ENCODE measurements around the gene PCGF2.

Gene PCGF2

DNA sequence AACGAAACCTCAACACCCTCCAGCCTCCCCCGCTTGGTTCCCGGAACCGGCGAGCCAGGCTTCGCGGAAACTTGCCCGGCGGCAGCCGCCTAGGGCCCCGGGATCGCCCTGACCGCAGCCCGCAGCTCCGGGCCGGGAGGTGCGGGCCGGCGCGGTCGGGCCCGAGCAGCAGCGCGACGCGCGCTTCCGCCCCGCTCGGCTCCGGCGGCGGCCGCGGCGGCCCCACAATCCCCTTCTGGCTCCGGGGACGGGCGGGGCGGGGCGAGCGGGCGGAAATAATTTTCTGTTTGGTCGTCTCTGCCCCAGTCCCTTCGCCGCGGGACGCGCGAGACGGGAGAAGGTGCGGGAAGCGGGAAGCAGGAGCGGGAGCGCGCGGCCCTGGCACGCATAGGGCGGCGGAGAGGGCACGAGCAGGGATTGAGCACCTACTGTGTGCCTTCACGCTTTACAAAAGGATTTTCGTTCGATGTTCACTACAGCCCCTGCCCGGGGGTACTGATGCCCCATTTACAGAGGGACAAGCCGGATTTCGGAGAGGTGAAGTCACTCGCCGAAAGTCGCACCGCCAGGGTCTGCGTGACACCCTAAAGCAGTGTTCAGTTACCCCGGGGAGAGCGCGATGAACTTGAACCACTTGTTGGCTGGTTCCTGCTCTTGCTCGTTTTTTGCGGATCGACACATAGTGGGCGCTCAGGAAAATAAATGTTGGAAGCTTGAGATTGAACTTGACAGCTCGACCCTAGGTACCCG is 45.8 kb downstream of the PCGF2 start:
- peak; percentile 44 for DNase-seq

DNA sequence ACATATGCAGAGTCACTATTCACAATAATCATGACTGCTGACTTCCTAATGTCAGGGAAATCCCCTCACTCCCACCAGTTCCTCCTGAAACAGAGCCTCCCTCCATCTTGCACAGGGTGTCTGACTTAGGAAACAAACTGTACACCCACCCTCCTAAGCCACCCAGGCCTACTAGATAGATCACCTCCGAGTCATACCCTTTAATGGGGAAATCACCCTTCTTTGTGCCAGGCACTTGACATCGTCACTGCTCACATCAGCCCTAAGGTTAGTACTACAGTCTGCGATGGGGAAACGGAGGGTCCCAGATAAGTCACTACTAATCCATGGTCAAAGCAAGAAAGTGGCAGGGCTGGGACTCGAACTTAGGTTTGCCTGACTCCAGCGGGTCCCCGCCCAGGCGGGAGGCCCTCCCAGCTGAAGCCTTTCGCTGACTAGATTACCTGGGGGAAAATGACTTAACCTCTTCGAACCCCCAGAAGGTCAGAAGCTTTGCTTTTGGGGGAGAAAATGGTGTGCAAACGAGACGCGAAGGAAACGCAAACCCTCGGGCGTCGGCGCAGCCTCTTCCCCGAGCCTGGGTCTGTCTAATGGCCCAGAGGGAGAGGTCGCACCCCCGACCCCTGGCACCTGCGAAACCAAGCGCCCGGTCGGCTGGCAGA is 46.5 kb downstream of the PCGF2 start:
- DNase-seq: no peak

DNA sequence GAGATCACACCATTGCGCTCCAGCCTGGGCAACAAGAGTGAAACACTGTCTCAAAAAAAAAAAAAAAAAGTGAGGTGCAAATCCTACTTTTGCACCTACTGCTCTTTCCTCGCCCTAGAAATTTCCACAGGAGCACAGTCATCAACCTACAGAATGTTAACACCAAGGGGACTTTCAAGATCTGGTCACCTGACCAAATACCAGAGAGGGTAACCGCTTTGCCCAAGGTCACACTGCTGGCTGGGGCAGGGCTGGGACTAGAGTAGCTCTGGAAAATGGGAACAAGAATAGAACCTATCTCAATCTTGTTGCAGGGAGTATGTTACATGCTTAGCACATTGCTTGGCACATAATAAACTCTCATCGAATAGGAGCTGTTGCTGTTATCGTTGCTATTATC is 49.4 kb downstream of the PCGF2 start:
- no peak for DNase-seq

DNA sequence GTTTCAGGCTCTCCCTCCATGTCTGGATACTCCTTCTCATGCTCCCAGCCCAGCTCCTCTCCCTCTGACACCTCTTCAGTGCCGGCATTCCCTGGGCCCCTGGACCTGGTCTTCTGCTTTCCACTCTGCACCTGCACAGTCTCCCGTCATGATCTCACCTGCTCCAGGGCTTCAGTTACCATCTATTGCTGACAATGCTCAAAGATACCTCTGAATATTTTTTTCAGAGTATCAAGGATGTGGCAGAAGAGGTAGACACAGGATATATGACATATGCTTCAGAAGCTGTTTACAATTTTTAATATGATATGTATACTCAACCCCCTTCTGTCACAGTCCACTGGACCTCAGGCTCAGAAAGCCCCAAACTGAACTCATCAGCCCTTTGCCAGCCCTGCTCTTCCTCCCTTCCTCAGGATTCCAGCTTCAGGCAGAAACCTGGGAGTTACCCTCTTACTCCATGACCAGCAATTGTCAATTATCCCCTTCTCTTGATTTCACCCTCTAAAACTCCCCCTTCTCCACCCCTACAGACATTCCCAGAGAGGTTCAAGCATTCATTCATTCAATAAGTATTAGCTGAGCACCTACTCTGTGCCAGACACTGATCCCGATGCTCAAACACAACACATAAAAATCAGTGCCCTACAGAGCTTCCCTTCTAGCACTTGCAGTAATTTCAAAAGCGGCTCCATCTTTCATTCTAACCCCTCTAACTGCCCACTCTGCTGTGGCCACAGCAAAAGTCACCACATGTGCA is 50.9 kb downstream of the PCGF2 start:
- no peak for DNase-seq

DNA sequence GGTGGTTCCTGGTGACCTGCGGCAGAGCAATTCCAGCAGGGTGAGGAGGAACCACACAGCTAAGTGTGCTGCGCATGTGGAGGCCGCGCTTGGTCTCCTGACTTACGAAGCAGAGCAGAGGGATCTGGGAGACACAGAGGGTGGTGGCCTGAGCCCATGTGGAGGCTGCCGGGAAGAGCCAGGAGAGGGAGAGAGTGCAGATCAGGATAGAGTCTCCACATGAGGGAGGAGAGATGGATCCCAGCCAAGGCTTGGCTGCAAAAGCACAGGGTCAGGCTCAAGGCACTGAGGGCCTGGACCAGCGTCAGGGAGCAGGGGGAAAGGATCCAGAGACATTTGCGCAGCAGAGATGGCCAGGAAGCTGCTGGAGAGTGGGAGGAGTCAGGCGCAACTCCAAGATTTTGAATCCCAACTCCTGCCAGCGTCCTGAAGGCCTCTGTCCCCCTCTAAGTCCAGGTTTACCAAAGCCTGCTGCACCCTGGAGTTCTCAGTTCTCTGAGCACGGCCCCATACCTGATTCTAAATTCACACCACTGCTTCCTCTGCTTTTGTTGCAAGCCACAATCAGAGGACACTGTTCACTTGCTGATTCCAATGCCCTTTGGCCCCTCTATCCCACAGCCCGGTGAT is 54.3 kb downstream of the PCGF2 start:
- no peak for DNase-seq

DNA sequence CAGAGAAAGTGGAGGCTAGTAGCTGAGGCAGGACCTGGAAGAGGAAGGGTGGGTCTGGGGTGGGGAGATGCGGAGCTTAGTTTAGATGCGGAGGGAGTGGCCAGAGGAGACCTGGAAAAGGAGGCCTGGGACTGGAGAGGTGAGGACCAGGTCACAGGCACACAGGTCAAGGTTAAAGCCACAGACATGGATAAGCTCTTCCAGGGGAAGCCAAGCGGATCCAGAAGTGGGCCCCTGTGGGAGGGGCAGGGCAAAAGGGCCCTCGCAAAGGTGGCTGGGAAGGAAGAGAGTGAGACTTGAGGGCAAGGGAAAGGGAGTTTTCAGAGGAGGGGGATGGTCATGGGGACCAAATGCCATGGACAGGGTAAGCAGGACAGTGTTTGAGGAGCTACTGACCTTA is 57.0 kb downstream of the PCGF2 start:
- no peak for DNase-seq

DNA sequence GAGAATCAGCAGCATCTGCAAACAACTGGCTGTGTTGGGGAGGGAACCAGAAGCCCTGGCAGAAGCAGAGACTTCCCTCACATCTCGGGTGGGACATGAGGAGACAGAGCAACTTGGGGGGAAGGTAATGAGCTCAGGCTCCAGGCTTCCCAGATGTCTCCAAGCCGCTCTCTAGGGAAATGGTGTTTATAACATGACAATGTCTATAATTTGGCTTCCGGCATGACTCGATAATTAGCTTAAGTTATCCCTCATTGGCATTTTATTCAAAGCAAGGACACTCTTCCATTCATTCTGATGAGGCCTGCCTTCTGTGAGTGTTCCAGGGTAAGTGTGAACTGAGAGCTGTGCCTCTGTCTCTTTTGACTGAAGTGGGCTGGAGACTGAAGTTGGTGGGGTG is 57.8 kb downstream of the PCGF2 start:
- no peak for DNase-seq

DNA sequence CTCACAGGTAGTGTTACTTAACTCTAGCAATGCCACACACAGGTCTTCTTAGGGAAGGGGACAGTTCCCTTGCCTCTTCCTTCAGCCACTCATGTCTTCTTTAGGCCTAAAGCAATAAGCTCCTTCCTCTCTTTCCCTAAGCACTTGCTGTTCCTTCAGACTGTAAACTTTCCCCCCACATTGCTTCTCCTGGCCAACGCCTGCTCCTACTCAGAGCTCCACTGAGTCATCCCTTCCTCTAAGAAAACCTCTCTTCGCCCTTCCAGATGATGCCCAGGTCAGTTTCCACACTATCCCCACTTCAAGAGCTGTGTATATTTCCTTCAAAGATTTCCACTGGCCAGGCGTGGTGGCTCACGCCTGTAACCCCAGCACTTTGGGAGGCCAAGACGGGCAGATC is 60.9 kb downstream of the PCGF2 start:
- no peak for DNase-seq

DNA sequence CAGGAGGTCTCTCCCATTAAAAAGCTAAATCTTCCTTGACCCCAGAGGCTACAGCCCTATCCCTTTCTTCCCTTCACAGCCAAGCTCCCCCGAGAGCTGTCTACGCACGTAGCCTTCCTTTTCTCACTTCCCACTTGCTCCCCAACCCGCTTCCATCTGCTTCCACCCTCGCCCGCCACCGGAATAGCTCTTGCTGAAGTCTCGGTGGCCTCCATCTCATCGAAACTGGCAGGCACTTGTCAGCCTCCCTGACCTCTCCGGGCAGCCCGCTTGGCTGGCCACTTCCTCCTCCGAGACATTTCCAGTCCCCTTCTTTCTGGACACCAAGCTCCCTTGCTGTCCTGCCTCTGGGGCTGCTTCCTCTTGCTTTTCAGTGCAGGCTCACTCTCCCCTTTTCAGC is 62.6 kb downstream of the PCGF2 start:
- DNase-seq: no peak
